Tibial nerve (tissue), 4 donors: Measurements from ENCODE around the gene USP34. TPM values are rescaled to one million over a fixed set of nuclear protein-coding genes. Genes with fewer than 3 reads are reported as not detected.
A peak's percentile ranks its signal among the peaks of the same experiment; 100 is the strongest.

Source experiments
- DNase-seq, 2 donors: peaks; one replicate each; pipeline ENCODE4 v3.0.0-alpha.2; 2019; ENCODE audit warnings: low spot score in 2 of 2
- H3K27ac ChIP-seq, 4 donors: fragments of 200-600 bp; sonication (generic) in 3 of 4; one replicate each; pipeline ENCODE4 v1.5.1; 2017 to 2019; ENCODE audit warnings: mild to moderate bottlenecking in 1 of 4
- H3K27me3 ChIP-seq, 2 donors: fragments of 200-600 bp; sonication (generic) in 1 of 2; one replicate each; pipeline versions ENCODE4 v1.5.1 to v1.6.0; 2017 to 2019
- H3K36me3 ChIP-seq, 3 donors: fragments of 200-600 bp; sonication (generic); one replicate each; pipeline ENCODE4 v1.5.1; 2018 to 2019
- H3K4me1 ChIP-seq, 4 donors: fragments of 200-600 bp; sonication (generic) in 3 of 4; one replicate each; pipeline ENCODE4 v1.5.1; 2017 to 2019
- H3K4me3 ChIP-seq, 4 donors: fragments of 200-600 bp; sonication (generic) in 3 of 4; one replicate each; pipeline ENCODE4 v1.5.1; 2017 to 2019; ENCODE audit warnings: mild to moderate bottlenecking in 1 of 4, moderate library complexity in 1 of 4
- H3K9me3 ChIP-seq, 4 donors: fragments of 200-600 bp; sonication (generic) in 3 of 4; one replicate each; pipeline ENCODE4 v1.5.1; 2017 to 2019
- CTCF ChIP-seq, 5 experiments: fragments of 200-600 bp in 3 of 5; fragments of 450-650 bp in 2 of 5; sonication (generic) in 3 of 5; IDR thresholded peaks; one replicate each; pipeline ENCODE4 v1.5.1; 2016 to 2019; ENCODE audit warnings: antibody characterized with exemption in 5 of 5, mild to moderate bottlenecking in 3 of 5, moderate library complexity in 2 of 5
- EP300 ChIP-seq, 2 donors: sonication (generic); formaldehyde crosslinking; IDR thresholded peaks; one replicate each; pipeline ENCODE4 v1.6.1; 2017; ENCODE audit warnings: antibody characterized with exemption in 2 of 2, mild to moderate bottlenecking in 1 of 2
- POLR2A ChIP-seq, 2 donors: fragments of 450-650 bp; IDR thresholded peaks; one replicate each; pipeline ENCODE4 v1.6.1; 2017; ENCODE audit warnings: antibody characterized with exemption in 2 of 2, mild to moderate bottlenecking in 2 of 2, moderate library complexity in 2 of 2
- WGBS, 2 donors: methylation state at CpG; one replicate each; pipeline ENCODE4 v1.1.5; 2018; 5-methylcytosine and 5-hydroxymethylcytosine counted together
- total RNA-seq, 4 donors: library from RNA; depleted of rRNA; stranded (reverse); fragments of >200 nt; gene quantifications; one replicate each; pipeline ENCODE4 v1.1.0, GENCODE V29; 2016

USP34 gene
- total RNA-seq, 4 donors from 2014 or later, result 114 to 211 (median 148) TPM

GRCh38 chr2:61218817-61219170, 252.1 kb downstream of the USP34 start:
- Histone ChIP-seq H3K9me3 (no peaks in the 10 kb centered on the region), H3K4me1 (peaks cover 0 to 6% (median 0%) of the 10 kb centered on the region in 4 donors), H3K4me3 (no peak overlapping the region), H3K36me3 (peaks cover 0 to 51% (median 3%) of the 10 kb centered on the region in 3 donors), H3K27ac (peak overlapping the region in 1 of 4 donors; percentile 19), H3K27me3 (no peaks in the 10 kb centered on the region)
- TF ChIP-seq CTCF (IDR thresholded peaks at IDR 0.05) (no peak), EP300 (IDR thresholded peaks at IDR 0.05) (no peak), POLR2A (IDR thresholded peaks at IDR 0.05) (no peak)
- no peak for DNase-seq
- WGBS, 2 donors, result 94 to 97% methylated on average over 2 of the region's 2 CpGs

GRCh38 chr2:61218076-61218816, 252.6 kb downstream of the USP34 start:
- Histone ChIP-seq H3K27ac (peak overlapping the region in 1 of 4 donors; percentile 19), H3K4me3 (no peak overlapping the region), H3K4me1 (peaks cover 0 to 6% (median 0%) of the 10 kb centered on the region in 4 donors), H3K9me3 (no peaks in the 10 kb centered on the region), H3K27me3 (no peaks in the 10 kb centered on the region), H3K36me3 (peaks cover 0 to 53% (median 7%) of the 10 kb centered on the region in 3 donors)
- DNase-seq, result no peak
- TF ChIP-seq CTCF (IDR thresholded peaks at IDR 0.05), result no peak
- TF ChIP-seq EP300 (IDR thresholded peaks at IDR 0.05), result no peak
- no peak for TF ChIP-seq POLR2A (IDR thresholded peaks at IDR 0.05)
- 57 to 78% methylated on average over 4 of the region's 4 CpGs for WGBS, 2 donors

GRCh38 chr2:61214171-61214570, 256.7 kb downstream of the USP34 start:
- Histone ChIP-seq H3K27ac (no peak overlapping the region), H3K4me1 (no peaks in the 10 kb centered on the region), H3K27me3 (no peaks in the 10 kb centered on the region), H3K36me3 (peaks cover 0 to 46% (median 7%) of the 10 kb centered on the region in 3 donors), H3K9me3 (no peaks in the 10 kb centered on the region), H3K4me3 (no peak overlapping the region)
- TF ChIP-seq EP300 (IDR thresholded peaks at IDR 0.05) (no peak), CTCF (IDR thresholded peaks at IDR 0.05) (no peak), POLR2A (IDR thresholded peaks at IDR 0.05) (no peak)
- 84 to 87% methylated on average over 4 of the region's 4 CpGs for WGBS, 2 donors
- no peak for DNase-seq

DNA sequence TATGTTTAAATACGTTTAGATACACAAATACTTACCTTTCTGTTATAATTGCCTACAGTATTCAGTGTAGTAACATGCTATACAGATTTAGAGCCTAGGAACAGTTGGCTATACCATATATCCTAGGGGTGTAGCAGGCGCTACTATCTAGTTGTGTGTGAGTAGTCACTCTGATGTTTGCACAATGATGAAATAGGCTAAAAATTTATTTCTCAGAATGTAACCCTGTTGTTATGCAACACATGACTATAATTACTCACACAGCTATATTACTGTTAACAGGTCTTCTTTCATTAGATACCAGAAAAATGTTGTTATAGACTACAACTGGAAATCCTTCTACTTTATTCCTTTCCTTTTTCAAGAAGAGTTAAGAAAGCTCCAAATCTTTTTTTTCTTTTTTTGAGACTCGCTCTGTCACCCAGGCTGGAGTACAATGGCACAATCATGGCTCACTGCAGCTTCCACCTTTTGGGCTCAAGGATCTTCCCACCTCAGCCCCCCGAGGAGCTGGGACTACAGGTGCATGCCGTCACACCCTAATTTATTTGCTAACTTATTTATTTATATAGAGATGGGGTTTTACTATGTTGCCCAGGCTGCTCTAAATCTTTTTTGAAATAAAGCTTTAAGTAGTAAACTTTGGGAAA, 260.4 kb downstream of the USP34 start:
- TF ChIP-seq POLR2A (IDR thresholded peaks at IDR 0.05) (no peak), CTCF (IDR thresholded peaks at IDR 0.05) (no peak), EP300 (IDR thresholded peaks at IDR 0.05) (no peak)
- Histone ChIP-seq H3K4me3 (no peak overlapping the region), H3K9me3 (no peaks in the 10 kb centered on the region), H3K36me3 (peaks cover 0 to 55% (median 10%) of the 10 kb centered on the region in 3 donors), H3K4me1 (no peaks in the 10 kb centered on the region), H3K27ac (no peak overlapping the region), H3K27me3 (no peaks in the 10 kb centered on the region)
- WGBS, 2 donors, result 92 to 94% methylated on average over 5 of the region's 5 CpGs
- DNase-seq, result no peak

DNA sequence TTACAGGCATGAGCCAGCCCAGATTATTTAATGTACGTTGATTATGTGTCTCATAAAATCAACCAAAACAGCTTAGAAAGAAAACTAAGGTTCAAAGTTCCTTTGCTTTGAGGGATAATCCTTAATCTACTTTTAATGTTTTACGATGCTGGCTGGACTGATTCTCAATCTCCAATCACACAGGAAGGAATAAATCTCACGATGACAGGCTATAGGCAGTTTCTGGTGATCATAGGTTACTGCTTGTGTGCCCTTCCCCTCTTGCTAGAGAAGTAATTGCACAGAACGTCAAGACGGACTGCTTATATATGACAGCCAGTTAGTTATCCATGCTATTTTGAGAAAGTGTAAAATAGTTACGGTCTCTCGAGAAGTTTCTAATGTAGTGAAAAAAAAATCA, 265.8 kb downstream of the USP34 start:
- no peak for TF ChIP-seq CTCF (IDR thresholded peaks at IDR 0.05)
- TF ChIP-seq EP300 (IDR thresholded peaks at IDR 0.05), result no peak
- 71 to 74% methylated on average over 7 of the region's 7 CpGs for WGBS, 2 donors

More for the DNA sequence above, 265.8 kb downstream of the USP34 start:
- H3K27me3 ChIP-seq, result no peaks in the 10 kb centered on the region
- no peak overlapping the region for H3K4me3 ChIP-seq
- no peaks in the 10 kb centered on the region for H3K4me1 ChIP-seq
- no peak for DNase-seq
- H3K27ac ChIP-seq, result no peak overlapping the region
- no peaks in the 10 kb centered on the region for H3K9me3 ChIP-seq
- peaks cover 0 to 86% (median 6%) of the 10 kb centered on the region in 3 donors for H3K36me3 ChIP-seq
